Ammon's horn (tissue), 1 donor: ENCODE measurements around the gene MICU1.
"Not testable (repeated sequence)": the region's sequence is repeated elsewhere in the genome, so short reads cannot be mapped to it uniquely, and the experiment has no call there.

Experiments used
- DNase-seq: peaks from one replicate; pipeline ENCODE4 v3.0.0-alpha.2; 2016; ENCODE audit warnings: low spot score

The MICU1 gene

GRCh38 chr10:72445851-72446250 lies 180.0 kb downstream of the MICU1 start:
- DNase-seq, result no peak

- not testable (repeated sequence) for DNase-seq
Measured at GRCh38 chr10:72442969-72443368, 182.9 kb downstream of the MICU1 start.

DNA sequence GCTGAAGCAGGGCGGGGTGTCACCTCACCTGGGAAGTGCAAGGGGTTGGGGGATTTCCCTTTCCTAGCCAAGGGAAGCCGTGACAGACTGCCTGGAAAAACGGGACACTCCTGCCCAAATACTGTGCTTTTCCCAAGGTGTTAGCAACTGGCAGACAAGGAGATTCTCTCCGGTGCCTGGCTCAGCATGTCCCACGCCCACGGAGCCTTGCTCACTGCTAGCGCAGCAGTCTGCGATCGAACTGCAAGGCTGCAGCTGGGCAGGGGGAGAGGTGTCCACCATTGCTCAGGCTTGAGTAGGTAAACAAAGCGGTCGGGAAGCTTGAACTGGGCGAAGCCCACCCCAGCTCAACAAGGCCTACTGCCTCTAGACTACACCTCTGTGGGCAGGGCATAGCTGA lies 190.3 kb downstream of the MICU1 start:
- no peak for DNase-seq

GRCh38 chr10:72430936-72431335 lies 194.9 kb downstream of the MICU1 start:
- not testable (repeated sequence) for DNase-seq

DNA sequence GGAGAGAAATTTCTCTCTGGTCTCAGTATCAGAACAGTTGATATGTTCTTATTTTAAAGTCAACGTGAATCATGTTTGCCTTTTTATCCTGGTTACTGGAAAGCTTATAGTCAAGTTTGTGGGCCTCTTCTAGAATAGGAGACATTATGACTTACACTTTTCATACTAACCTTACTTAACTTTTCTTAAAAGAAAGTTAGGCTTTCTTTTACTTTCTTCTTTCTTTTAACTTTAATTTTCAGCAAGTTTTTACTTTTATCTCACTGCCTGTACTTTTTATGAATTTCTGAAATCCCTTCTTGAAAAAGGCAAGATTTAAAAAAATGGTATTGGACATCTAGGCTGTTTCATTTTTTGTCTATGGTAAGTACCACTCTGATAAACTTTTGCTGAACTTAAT lies 195.9 kb downstream of the MICU1 start:
- DNase-seq, result no peak

- peak; percentile 73 for DNase-seq
Measured at GRCh38 chr10:72426986-72427385, 198.9 kb downstream of the MICU1 start.

DNA sequence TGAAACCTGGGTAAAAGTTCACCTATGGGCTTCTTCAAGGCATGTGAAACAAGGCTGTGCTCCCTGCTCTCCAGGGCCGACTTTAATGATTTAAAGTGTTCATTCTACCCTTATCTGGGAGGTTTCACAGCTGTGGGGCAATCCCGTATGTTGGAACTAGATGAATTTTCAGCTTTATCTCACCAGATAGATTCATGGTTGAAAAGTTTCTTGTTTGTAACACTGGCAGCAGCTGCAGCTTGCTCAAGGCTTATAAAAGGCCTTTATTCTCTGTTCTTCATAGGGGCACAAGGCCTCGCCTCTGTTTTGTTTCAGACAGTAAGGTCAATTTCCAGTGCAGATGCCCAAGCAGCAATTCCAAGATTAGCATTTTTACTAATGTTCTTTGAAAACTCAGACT lies 200.7 kb downstream of the MICU1 start:
- DNase-seq, result peak; percentile 88

DNA sequence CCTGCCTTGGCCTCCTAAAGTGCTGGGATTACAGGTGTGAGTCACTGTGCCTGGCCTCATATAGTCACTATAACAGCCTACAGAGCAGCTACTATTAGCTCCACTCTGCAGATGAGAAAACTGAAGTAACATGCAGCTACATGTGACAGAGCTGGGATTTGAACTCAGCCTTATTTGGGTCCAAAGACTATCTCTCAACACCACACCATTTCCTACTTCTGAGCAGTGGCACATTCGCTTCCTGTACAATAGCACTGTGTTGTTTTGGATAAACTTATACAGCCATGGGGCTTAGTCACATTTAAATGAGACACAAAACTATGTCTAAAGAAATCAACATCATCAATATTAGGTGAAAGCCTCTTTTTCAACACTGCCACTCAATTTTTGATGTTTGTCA lies 201.3 kb downstream of the MICU1 start:
- DNase-seq, result no peak

- DNase-seq, result no peak
Measured at GRCh38 chr10:72423426-72423825, 202.5 kb downstream of the MICU1 start.

- DNase-seq, result no peak
Measured at GRCh38 chr10:72421885-72422540, 203.9 kb downstream of the MICU1 start.

GRCh38 chr10:72419241-72419640 lies 206.6 kb downstream of the MICU1 start:
- no peak for DNase-seq

DNA sequence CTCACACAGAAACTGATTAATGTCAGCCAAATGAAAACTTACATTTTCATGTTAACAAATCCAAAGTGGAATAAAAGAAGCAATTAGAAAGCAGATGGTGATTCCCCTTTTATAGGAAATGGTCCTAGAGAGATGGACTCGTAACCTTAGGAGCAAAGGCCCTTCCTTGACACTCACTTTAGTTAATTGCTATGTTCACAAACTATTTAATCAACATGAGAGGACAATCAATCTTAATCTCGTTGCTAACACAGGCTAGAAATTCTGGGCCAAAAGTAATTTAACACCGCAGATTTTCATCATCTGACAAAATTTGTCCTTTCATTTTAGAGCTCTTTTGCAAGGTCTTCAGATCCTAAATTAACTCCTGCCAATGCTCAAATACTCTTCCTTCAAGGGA lies 207.2 kb downstream of the MICU1 start:
- DNase-seq, result no peak

DNA sequence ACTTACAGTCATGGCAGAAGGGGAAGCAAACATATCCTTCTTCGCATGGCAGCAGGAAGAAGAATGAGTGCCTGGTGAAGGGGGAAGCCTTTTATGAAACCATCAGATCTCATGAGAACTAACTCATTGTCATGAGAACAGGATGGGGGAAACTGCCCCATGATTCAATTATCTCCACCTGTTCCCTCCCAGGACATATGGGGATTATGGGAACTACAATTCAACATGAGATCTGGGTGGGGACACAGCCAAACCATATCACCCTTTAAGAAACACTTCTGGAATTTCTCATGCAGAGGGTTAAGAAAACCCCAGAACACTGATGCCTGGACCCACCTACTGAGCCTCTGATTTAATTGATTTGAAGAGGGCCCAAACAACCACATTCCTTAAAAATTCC lies 207.9 kb downstream of the MICU1 start:
- DNase-seq, result no peak

DNA sequence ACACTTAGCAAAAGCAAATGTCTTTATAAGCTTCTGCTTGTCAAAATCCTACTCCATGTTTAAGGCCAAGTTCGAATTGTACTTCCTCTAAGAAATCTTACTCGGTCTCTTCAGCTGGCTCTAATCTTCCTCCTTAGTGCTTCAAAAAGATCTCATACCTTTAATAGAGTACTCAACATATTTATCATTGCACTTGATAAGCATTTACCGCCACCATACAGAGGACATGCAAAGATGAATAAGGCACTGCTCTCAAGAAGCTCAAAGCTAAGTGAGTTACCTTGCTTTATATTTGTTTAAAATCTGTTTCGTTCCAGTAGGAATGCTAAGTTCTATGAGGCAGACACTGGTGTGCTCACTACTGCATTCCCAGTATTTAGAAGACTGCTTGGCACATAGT lies 209.2 kb downstream of the MICU1 start:
- no peak for DNase-seq

- no peak for DNase-seq
Measured at GRCh38 chr10:72414642-72415041, 211.2 kb downstream of the MICU1 start.

DNA sequence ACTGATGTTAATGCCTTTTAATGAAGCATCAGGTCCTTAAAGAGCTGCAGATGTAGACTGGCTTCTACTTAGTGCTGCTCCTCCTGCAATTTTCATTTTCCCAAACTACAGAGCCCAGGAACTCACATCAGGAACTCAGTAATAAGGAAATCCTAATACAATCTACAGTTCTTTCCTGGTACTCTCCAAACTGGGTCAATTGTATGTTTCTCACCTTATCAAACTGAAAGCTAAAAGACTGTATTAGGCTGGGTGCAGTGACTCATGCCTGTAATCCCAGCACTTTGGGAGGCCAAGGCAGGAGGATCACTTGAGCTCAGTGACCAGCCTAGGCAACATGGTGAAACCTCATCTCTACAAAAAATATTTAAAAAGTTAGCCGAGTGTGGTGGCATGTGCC lies 216.7 kb downstream of the MICU1 start:
- DNase-seq, result no peak

DNA sequence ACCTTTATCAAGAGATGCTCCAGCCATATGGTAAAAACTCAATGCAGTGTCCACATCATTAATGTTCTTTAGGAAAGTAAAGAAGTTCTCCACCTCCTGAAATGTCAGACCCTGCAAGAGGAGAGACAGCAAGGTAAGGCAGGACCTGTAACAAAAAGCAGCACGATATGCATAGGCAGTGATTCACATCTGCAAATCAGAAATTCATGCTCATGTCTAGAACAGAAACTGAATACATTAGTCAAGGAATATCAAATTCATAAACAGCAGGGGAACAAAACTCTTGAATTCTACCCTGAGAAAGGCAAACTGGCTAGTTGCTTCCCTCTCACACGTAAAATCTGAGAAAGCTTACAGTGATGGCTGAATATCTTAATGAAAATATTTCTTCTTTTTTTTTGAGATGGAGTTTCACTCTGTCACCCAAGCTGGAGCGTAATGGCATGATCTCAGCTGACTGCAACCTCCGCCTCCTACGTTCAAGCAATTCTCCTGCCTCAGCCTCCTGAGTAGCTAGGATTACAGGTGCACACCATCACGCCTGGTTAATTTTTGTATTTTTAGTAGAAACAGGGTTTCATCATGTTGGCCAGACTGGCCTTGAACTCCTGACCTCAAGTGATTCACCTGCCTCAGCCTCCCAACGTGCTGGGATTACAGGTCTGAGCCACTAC lies 217.8 kb downstream of the MICU1 start:
- no peak for DNase-seq

GRCh38 chr10:72407471-72407870 lies 218.4 kb downstream of the MICU1 start:
- DNase-seq, result no peak

DNA sequence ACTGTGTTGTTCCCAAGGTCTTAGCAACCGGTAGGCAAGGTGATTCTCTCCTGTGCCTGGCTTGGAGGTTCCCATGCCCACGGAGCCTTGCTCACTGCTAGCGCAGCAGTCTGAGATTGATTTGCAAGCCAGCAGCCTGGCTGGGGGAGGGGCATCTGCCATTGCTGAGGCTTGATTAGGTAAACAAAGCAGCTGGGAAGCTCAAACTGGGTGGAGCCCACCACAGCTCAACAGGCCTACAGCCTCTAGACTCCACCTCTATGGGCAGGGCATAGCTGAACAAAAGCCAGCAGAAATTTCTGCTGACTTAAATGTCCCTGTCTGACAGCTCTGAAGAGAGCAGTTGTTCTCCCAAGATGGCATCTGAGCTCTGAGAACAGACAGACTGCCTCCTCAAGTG lies 230.3 kb downstream of the MICU1 start:
- DNase-seq, result not testable (repeated sequence)

DNA sequence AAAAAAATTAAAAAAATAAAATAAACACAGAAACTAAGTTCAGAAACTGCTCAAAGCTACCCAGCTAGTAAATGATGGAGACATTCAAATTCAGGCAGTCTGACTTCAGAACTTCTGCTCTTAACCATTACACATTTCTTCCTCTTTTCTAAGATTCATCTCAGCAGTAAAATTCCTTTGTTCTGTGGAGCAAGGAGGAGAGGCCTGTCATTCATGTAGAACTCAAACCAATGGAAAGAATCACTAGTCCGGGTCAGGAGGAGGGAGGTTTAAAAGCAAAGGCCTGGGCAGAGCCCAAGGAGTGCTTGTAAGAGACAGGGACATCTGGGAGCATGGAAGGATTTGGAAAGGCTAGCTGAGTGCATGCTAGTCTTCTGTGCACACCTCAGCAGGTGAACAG lies 233.3 kb downstream of the MICU1 start:
- DNase-seq, result no peak

DNA sequence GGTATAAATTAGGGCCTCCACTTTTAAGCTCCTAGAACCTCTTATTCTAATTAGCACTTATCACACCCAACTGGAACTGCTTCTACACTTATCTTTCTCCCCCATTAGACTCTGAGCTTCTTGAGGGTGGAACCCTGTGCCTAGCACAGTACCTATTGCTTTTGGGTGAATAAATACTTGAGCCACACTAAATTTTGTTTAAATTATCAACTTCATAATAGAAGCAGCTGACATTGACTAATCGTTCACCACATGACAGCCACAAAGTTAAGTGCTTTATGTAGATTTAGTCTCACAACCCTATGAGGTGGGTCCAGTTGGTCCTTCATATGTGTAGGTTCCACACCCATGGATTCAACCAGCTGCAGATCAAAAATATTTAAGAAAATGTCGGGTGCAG lies 235.1 kb downstream of the MICU1 start:
- no peak for DNase-seq

GRCh38 chr10:72389716-72390115 lies 236.2 kb downstream of the MICU1 start:
- DNase-seq, result no peak

DNA sequence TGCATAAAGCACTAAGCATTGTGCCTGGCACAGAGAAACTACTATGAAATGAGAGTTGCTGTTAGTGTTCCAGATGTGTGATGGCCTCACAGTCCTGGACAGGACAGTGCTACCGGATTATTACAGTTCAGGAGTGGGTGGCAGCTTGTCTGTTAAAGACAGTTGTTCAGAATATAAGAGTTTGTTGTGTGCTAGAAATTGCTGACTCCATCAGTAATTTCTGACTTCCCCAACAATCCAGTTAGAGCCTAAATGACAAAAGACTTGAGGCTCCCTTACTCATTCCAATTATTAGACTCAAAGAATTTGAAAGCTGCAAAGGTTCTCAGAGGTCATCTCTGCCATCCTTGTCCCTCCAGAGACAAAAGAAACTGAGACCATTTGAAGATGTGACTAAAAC lies 236.9 kb downstream of the MICU1 start:
- no peak for DNase-seq

- DNase-seq, result no peak
Measured at GRCh38 chr10:72388062-72388461, 237.8 kb downstream of the MICU1 start.
